GM21528 (cell line): ENCODE data around the gene CRTAC1.

Experiments used
- ATAC-seq: cut with Tn5 transposase; IDR thresholded peaks from one replicate; pipeline ENCODE4 v1.9.1; 2021; ENCODE audit warnings: mild to moderate bottlenecking, moderate library complexity; ENCODE audit not compliant: unreplicated experiment, low FRiP score

CRTAC1 gene

DNA sequence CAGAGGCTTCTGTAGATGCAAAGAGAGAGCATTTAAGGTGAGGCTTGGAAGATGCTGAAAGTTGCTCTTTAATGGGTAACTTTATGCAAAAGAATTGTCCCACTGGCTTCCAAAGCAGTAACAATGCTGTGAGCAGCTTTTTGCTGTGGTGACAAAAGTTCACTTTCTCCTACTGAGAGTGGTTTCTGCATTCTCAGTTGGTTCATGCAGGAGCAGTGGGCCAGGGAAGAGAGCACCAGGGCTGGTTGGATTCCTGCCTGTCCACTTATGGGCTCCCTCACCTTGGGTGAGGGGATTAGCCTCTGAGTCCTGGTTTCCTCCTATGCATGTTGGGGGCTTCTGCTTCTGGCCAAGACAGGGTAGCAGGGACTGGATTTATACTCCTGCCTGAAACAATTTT, 211.8 kb downstream of the CRTAC1 start:
- no peak for ATAC-seq

DNA sequence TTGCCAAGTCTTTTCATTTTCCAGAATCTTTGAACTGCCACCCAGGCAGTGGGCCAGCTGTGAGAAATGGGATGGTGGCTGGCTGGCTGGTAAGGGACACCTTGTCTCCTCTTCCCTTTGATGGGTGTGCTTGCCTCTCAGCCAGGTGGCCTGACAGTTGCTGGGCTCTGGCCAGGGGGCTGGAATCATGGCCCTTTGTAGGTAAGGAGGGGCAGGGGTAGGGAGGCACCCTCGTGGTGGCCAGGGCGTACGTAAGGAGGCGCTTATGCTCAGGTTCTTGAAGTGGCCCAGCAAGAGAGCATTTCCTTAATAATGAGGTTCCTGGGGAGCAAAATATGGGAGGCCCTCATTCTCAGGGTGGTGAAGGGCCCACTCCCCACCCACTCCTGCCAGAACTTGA, 213.8 kb downstream of the CRTAC1 start:
- no peak for ATAC-seq
